Testis (tissue), 3 donors: ENCODE measurements around the gene KIF21B. TPM values are rescaled to one million over a fixed set of nuclear protein-coding genes. Genes with fewer than 3 reads are reported as not detected.

ENCODE experiments used
- DNase-seq: peaks from one replicate; pipeline ENCODE4 v3.0.0-alpha.2; 2019
- H3K27ac ChIP-seq, 2 donors: fragments of 200-600 bp; sonication (generic); one replicate each; pipeline ENCODE4 v1.5.1; 2019
- H3K27me3 ChIP-seq: fragments of 200-600 bp; sonication (generic); one replicate; pipeline ENCODE4 v1.5.1; 2019
- H3K36me3 ChIP-seq: fragments of 200-600 bp; sonication (generic); one replicate; pipeline ENCODE4 v1.5.1; 2017; ENCODE audit warnings: low read depth; ENCODE audit errors: missing control alignments
- H3K4me1 ChIP-seq: fragments of 200-600 bp; sonication (generic); one replicate; pipeline ENCODE4 v1.5.1; 2019
- H3K4me3 ChIP-seq, 2 donors: fragments of 200-600 bp; sonication (generic); one replicate each; pipeline ENCODE4 v1.5.1; 2017 to 2019
- H3K9me3 ChIP-seq: fragments of 200-600 bp; sonication (generic); one replicate; pipeline ENCODE4 v1.5.1; 2017
- POLR2A ChIP-seq: fragments of 450-650 bp; IDR thresholded peaks from one replicate; pipeline ENCODE4 v1.6.1; 2017; ENCODE audit warnings: antibody characterized with exemption, mild to moderate bottlenecking, moderate library complexity
- WGBS, 2 donors: methylation state at CpG; one replicate each; pipeline ENCODE4 v1.1.5; 2018; 5-methylcytosine and 5-hydroxymethylcytosine counted together
- intact Hi-C: fragments of 100-400 bp; cut with DNase I; formaldehyde crosslinking; loops from one replicate; pipeline ENCODE4 v1.15.1; 2023; ENCODE audit warnings: low total_unique reads
- polyA plus RNA-seq: library from polyadenylated mRNA; stranded (reverse); fragments of 350-450 nt; fragmentation: Illumina TruSeq; extraction: RNeasy Lipid Tissue Mini Kit (QIAGEN cat#74804); gene quantifications from one replicate; pipeline ENCODE4 v1.2.3, GENCODE V29; 2014; ENCODE audit warnings: low read depth, low replicate concordance; ENCODE audit not compliant: insufficient read depth
- total RNA-seq, 2 donors: library from RNA; depleted of rRNA; stranded (reverse); fragments of >200 nt; gene quantifications; one replicate each; pipeline ENCODE4 v1.2.3, GENCODE V29; 2016
- TF ChIP-seq, protein P1 (sequence below), 3 experiments: fragments of 450-650 bp in 2 of 3; fragments of 200-600 bp in 1 of 3; sonication (generic) in 1 of 3; IDR thresholded peaks; one replicate each; pipeline ENCODE4 v1.5.1; 2016 to 2019; ENCODE audit warnings: antibody characterized with exemption in 3 of 3, mild to moderate bottlenecking in 2 of 3, moderate library complexity in 1 of 3

The KIF21B gene
- total and polyA plus RNA-seq, 3 donors from 2014 or later: 23.3 to 32.7 (median 32.3) TPM

DNA sequence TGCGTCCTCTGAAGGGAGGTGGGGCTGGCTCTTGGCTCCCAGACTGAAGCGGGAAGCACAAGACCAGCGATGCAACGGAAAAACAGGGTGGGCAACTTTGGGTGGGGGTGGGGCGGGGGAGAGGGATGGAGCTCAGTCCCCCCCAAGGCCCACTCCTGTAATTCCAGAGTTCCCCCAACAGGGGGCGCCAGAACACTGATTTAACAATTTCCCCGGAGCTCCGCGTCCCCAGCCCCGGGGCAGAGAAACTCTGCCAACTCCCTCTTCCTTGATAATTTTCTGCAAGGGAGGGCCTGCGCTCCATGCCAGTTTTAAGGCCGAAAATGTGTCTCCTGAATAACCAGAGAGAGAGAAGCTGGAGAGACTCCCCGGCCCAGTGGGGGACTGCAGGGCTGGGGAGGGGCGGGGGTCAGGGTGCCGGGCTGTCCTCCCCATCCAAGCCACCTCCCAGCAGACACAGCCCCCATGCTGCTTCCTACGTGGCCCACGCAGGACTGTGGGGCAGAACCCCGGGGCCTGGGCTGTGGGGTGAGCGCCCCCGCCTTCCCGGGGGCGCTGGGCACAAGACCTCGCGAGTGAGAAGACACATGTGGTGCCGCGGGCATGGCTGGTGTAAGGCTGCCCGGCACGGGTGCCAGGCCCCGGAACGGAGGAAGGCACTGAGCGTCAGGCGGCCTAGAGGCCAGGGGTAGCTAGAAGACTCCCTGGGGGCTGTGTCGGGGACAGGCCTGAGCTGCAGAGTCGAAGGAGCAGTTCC lies 51.4 kb downstream of the KIF21B start:
- Histone ChIP-seq H3K27me3 (no peaks in the 10 kb centered on the region), H3K36me3 (no peaks in the 10 kb centered on the region), H3K27ac (no peak overlapping the region), H3K4me1 (peaks cover 3% of the 10 kb centered on the region), H3K4me3 (no peak overlapping the region), H3K9me3 (no peaks in the 10 kb centered on the region)
- intact Hi-C loops: loop anchor here (10.0 kb wide), 1 partner anchor 143 kb away; the partner anchor contains the start of gene CACNA1S
- 44 to 49% methylated on average over 29 to 34 of the region's 34 CpGs for WGBS, 2 donors
- TF ChIP-seq POLR2A: no peak
- TF ChIP-seq, protein P1, sequence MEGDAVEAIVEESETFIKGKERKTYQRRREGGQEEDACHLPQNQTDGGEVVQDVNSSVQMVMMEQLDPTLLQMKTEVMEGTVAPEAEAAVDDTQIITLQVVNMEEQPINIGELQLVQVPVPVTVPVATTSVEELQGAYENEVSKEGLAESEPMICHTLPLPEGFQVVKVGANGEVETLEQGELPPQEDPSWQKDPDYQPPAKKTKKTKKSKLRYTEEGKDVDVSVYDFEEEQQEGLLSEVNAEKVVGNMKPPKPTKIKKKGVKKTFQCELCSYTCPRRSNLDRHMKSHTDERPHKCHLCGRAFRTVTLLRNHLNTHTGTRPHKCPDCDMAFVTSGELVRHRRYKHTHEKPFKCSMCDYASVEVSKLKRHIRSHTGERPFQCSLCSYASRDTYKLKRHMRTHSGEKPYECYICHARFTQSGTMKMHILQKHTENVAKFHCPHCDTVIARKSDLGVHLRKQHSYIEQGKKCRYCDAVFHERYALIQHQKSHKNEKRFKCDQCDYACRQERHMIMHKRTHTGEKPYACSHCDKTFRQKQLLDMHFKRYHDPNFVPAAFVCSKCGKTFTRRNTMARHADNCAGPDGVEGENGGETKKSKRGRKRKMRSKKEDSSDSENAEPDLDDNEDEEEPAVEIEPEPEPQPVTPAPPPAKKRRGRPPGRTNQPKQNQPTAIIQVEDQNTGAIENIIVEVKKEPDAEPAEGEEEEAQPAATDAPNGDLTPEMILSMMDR (IDR thresholded peaks at IDR 0.05): peak; percentile 60 to 99 (median 69)
- peak; percentile 79 for DNase-seq

DNA sequence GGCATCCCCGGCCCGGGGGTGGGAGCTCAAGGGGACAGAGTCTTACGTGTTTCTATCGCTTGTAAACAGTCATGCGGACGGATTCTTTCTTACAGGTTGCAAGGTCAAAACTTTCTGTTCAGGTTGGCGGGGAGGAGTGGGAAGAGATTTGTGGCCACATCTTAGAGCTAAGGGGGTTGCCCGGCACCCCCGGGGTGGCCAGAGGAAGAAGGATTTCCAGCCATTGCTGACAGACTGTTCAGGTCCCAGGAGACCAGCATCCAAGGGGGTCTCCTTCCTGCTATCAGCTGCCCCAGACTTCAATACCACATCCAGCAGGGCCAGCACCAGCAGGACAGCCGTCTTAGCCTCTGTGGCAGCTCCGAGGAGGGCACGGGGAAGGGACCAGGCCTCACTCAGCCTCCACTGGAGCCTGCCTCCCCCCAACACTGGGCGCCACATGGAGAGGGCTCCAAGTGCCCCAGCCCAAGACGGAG lies 52.0 kb downstream of the KIF21B start:
- peaks cover 3% of the 10 kb centered on the region for H3K4me1 ChIP-seq
- intact Hi-C loops: loop anchor here (10.0 kb wide), 1 partner anchor 143 kb away; the partner anchor contains the start of gene CACNA1S
- no peaks in the 10 kb centered on the region for H3K9me3 ChIP-seq
- H3K27me3 ChIP-seq: no peaks in the 10 kb centered on the region
- 82 to 89% methylated on average over 10 to 14 of the region's 14 CpGs for WGBS, 2 donors
- no peak for TF ChIP-seq POLR2A
- TF ChIP-seq, protein P1 (IDR thresholded peaks at IDR 0.05): no peak
- H3K4me3 ChIP-seq: no peak overlapping the region
- H3K27ac ChIP-seq: no peak overlapping the region
- no peak for DNase-seq
- H3K36me3 ChIP-seq: no peaks in the 10 kb centered on the region

DNA sequence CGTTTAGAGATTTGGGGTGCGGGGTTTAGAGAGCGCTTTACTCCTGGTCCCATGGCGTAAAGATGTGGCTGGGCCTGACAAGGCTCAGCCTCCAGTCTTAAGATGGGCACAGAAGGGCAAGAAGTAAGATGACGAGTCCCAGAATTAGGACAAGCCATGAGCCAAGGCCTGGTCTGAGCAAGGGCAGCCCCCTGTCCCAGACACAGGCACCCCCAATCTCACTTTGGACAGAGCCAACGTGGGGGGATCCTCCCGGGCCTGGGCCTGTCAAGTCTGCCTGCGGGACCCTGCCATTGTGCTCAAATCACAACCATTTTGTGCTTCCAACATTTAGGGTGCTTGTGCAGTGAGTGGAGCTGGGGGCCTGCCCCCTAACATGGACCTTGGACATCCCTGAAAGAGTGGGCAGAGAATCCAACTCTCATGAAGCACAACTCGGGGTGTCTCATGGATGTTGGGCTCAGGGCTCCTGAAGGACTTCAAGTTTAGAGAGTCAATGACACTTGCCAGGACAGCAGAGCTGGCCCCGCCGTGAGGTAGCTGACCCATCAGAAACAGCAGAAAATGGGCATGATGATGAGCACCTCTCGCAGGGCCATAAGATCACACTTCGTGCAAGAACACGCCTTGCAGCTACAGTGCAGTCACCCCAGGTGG lies 52.6 kb downstream of the KIF21B start:
- no peak for DNase-seq
- TF ChIP-seq, protein P1 (IDR thresholded peaks at IDR 0.05): no peak
- TF ChIP-seq POLR2A: no peak
- 88 to 90% methylated on average over 10 to 14 of the region's 14 CpGs for WGBS, 2 donors
- H3K27me3 ChIP-seq: no peaks in the 10 kb centered on the region
- H3K9me3 ChIP-seq: no peaks in the 10 kb centered on the region
- H3K36me3 ChIP-seq: no peaks in the 10 kb centered on the region
- H3K27ac ChIP-seq: no peak overlapping the region
- peaks cover 3% of the 10 kb centered on the region for H3K4me1 ChIP-seq
- H3K4me3 ChIP-seq: no peak overlapping the region
- intact Hi-C loops: loop anchor here (10.0 kb wide), 1 partner anchor 144 kb away; the partner anchor contains the start of gene CACNA1S

DNA sequence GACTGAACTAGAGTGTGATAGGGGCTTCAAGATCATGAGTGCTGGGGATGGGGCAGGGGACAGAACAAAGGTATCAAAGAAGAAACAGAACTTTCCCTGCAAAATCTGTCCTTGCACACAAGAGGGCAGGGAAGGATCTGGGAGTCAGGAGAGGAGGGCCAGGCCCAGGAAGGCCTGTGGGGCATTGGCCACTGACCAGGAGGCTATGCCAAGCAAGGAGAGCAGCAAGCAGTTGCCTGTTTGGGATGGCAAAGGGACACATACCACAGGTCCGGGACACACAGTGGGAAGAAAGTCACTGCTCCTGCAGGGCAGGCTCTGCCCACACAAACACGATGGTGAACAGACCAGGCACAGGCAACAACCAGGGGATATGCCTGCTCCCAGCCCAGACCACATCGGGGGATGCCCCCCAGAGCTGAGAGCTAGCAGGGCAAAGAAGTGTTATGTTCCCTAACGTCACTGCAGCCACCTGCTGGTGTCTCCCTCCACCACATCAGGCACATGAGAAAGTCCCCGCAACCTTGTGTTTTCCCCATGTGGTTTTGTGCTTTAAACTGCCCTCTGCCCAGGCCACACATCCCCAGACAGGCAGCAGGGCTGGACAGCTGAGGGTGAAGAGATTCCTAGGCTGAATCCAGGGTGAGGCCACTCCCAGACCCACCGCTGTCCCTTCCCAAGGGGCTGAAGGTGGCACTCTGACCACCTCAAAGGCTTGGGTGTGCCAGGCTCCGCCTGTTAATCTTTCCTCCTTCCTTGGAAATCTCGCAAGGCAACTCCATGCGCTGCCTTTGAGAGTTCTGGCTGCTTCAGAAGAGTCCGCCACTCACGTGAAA lies 53.6 kb downstream of the KIF21B start:
- TF ChIP-seq, protein P1 (IDR thresholded peaks at IDR 0.05): no peak
- TF ChIP-seq POLR2A: no peak
- intact Hi-C loops: loop anchor here (10.0 kb wide), 1 partner anchor 145 kb away; the partner anchor contains the start of gene CACNA1S
- 92% methylated on average over 11 of the region's 11 CpGs for WGBS, 2 donors
- Histone ChIP-seq H3K27ac (no peak overlapping the region), H3K4me1 (peaks cover 3% of the 10 kb centered on the region), H3K36me3 (no peaks in the 10 kb centered on the region), H3K9me3 (no peaks in the 10 kb centered on the region), H3K4me3 (no peak overlapping the region), H3K27me3 (no peaks in the 10 kb centered on the region)
- no peak for DNase-seq
